ENCODE results near the gene MRPS6. TPM values are rescaled to one million over a fixed set of nuclear protein-coding genes. Genes with fewer than 3 reads are reported as not detected.

The MRPS6 gene
- total and polyA plus RNA-seq, 2 of the 13 experiments (the other 11 are each of a cell fraction or from before 2014, with no cell fraction given) = 14.2 to 26.9 TPM

DNA sequence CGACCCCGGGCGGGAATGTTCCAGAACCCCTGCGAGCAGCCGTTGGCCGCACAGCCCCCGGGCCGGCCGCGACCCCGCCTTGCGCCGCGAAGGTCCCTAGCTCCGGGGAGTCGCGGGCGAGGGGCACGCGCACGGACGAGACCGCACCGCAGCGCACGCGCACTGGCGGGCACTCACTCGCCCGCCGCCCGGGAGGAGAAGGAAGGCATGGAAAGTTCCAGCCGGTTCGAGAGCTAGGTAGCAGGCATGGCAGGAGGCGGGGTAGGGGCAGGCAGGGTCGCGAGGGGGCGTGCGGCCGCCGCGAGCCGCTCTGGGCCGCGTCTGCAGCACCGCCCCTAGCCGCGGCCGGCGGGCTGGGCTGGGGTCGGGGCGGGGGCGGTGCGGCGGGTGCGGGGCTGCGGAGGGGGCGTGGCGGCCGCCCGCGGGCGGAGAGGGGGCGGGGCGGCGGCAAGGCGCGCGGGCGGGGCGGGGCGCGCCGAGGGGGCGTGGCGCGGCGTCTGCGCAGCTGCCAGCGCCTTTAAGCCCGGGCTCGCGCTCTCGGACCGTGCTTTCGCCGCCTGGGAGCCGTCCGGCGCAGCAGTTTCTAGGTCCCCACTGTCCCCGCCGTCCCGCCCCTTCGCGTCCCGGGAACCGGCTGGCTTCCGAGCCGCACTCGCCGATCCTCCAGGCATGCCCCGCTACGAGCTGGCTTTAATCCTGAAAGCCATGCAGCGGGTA is at the start of gene MRPS6, which contains the start of gene SLC5A3 (continued):
- TF ChIP-seq PCBP1 (IDR thresholded peaks at IDR 0.05; ENCODE audit: borderline replicate concordance, low read depth, low read length) (no peak), SMC3 (IDR thresholded peaks at IDR 0.05; ENCODE audit: low read length) (no peak), ZNF792 (CRISPR knock-in tag; IDR thresholded peaks at IDR 0.05) (no peak), PHB2 (IDR thresholded peaks at IDR 0.05; ENCODE audit: partially characterized antibody) (no peak), CREM (IDR thresholded peaks at IDR 0.05) (no peak), CREM (CRISPR knock-in tag; IDR thresholded peaks at IDR 0.05) (no peak), FOXO1 (CRISPR knock-in tag; IDR thresholded peaks at IDR 0.05) (0 out of 2 replicates have a peak, but pooled peaks have one; percentile 5), CCAR2 (optimal IDR thresholded peaks at IDR 0.05; ENCODE audit: low read depth, low read length) (no peak), CBFB (CRISPR knock-in tag; IDR thresholded peaks at IDR 0.05) (no peak), ZXDC (CRISPR knock-in tag; IDR thresholded peaks at IDR 0.05) (no peak), MBNL3 (CRISPR knock-in tag; conservative IDR thresholded peaks at IDR 0.05) (no peak), SRY (CRISPR knock-in tag; IDR thresholded peaks at IDR 0.05) (0 out of 2 replicates have a peak, but pooled peaks have one; percentile 24), KMT2A (CRISPR knock-in tag; IDR thresholded peaks at IDR 0.05) (0 out of 2 replicates have a peak, but pooled peaks have one; percentile 39), SIX4 (CRISPR knock-in tag; IDR thresholded peaks at IDR 0.05) (no peak), NFE2 (CRISPR knock-in tag; IDR thresholded peaks at IDR 0.05) (no peak), GPBP1L1 (CRISPR knock-in tag; IDR thresholded peaks at IDR 0.05) (no peak)
- TF ChIP-seq, protein P1, sequence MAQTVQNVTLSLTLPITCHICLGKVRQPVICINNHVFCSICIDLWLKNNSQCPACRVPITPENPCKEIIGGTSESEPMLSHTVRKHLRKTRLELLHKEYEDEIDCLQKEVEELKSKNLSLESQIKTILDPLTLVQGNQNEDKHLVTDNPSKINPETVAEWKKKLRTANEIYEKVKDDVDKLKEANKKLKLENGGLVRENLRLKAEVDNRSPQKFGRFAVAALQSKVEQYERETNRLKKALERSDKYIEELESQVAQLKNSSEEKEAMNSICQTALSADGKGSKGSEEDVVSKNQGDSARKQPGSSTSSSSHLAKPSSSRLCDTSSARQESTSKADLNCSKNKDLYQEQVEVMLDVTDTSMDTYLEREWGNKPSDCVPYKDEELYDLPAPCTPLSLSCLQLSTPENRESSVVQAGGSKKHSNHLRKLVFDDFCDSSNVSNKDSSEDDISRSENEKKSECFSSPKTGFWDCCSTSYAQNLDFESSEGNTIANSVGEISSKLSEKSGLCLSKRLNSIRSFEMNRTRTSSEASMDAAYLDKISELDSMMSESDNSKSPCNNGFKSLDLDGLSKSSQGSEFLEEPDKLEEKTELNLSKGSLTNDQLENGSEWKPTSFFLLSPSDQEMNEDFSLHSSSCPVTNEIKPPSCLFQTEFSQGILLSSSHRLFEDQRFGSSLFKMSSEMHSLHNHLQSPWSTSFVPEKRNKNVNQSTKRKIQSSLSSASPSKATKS (CRISPR knock-in tag; IDR thresholded peaks at IDR 0.05) = no peak; the same call in 1 of the 2 replicates
- TF ChIP-seq, protein P2, sequence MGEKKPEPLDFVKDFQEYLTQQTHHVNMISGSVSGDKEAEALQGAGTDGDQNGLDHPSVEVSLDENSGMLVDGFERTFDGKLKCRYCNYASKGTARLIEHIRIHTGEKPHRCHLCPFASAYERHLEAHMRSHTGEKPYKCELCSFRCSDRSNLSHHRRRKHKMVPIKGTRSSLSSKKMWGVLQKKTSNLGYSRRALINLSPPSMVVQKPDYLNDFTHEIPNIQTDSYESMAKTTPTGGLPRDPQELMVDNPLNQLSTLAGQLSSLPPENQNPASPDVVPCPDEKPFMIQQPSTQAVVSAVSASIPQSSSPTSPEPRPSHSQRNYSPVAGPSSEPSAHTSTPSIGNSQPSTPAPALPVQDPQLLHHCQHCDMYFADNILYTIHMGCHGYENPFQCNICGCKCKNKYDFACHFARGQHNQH (CRISPR knock-in tag; IDR thresholded peaks at IDR 0.05) = no peak; the same call in 1 of the 2 replicates
- TF ChIP-seq, protein P3, sequence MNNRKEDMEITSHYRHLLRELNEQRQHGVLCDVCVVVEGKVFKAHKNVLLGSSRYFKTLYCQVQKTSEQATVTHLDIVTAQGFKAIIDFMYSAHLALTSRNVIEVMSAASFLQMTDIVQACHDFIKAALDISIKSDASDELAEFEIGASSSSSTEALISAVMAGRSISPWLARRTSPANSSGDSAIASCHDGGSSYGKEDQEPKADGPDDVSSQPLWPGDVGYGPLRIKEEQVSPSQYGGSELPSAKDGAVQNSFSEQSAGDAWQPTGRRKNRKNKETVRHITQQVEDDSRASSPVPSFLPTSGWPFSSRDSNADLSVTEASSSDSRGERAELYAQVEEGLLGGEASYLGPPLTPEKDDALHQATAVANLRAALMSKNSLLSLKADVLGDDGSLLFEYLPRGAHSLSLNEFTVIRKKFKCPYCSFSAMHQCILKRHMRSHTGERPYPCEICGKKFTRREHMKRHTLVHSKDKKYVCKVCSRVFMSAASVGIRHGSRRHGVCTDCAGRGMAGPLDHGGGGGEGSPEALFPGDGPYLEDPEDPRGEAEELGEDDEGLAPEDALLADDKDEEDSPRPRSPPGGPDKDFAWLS (CRISPR knock-in tag; IDR thresholded peaks at IDR 0.05; ENCODE audit: borderline replicate concordance) = no peak
- TF ChIP-seq, protein P4, sequence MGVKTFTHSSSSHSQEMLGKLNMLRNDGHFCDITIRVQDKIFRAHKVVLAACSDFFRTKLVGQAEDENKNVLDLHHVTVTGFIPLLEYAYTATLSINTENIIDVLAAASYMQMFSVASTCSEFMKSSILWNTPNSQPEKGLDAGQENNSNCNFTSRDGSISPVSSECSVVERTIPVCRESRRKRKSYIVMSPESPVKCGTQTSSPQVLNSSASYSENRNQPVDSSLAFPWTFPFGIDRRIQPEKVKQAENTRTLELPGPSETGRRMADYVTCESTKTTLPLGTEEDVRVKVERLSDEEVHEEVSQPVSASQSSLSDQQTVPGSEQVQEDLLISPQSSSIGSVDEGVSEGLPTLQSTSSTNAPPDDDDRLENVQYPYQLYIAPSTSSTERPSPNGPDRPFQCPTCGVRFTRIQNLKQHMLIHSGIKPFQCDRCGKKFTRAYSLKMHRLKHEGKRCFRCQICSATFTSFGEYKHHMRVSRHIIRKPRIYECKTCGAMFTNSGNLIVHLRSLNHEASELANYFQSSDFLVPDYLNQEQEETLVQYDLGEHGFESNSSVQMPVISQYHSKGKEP (CRISPR knock-in tag; IDR thresholded peaks at IDR 0.05) = no peak

All from HepG2 (cell line).